ENCODE data around the gene PRLR.

Gene PRLR

GRCh38 chr5:35233601-35234000, 3.3 kb upstream of the PRLR start:
- H3K27me3 ChIP-seq (ENCODE audit: control insufficient read depth in 1 of 2, insufficient read depth in 1 of 2, low read length in 2 of 2) = peaks cover 27 to 40% of the 10 kb centered on the region in 2 experiments
- no peak overlapping the region for H3K27ac ChIP-seq (ENCODE audit: low read length, poor library complexity, severe bottlenecking)
- no peaks in the 10 kb centered on the region for H3K79me1 ChIP-seq (replicated peaks; ENCODE audit: low read length, poor library complexity, severe bottlenecking)
- no peak overlapping the region for H3K4me3 ChIP-seq (ENCODE audit: insufficient read depth in 1 of 2, low read depth in 1 of 2, low read length in 2 of 2)
- H2AK5ac ChIP-seq (ENCODE audit: low read length, severe bottlenecking) = no peak overlapping the region
- H3K18ac ChIP-seq (ENCODE audit: low read depth in 1 of 2, low read length in 2 of 2) = no peak overlapping the region
- no peak for DNase-seq
- no peak overlapping the region for H3K9ac ChIP-seq (ENCODE audit: low read length)
- no peaks in the 10 kb centered on the region for H3K36me3 ChIP-seq (ENCODE audit: control insufficient read depth in 1 of 2, insufficient read depth in 2 of 2, low read depth in 1 of 2, low read length in 2 of 2)
- 85% methylated on average over 11 of the region's 11 CpGs for WGBS
- no peak overlapping the region for H2BK15ac ChIP-seq (ENCODE audit: low read depth, poor library complexity, severe bottlenecking)
- no peak overlapping the region for H3K14ac ChIP-seq (ENCODE audit: low read length in 2 of 2)
- no peak overlapping the region for H4K8ac ChIP-seq (ENCODE audit: low read length)
- no peak overlapping the region for H2AFZ ChIP-seq (ENCODE audit: low read depth, low read length)
- no peak overlapping the region for H4K91ac ChIP-seq (ENCODE audit: low read length)
- H3K9me3 ChIP-seq (ENCODE audit: control insufficient read depth, low read length) = no peaks in the 10 kb centered on the region
- no peak overlapping the region for H3K4me2 ChIP-seq (ENCODE audit: low read length, poor library complexity, severe bottlenecking)
- H3K4me1 ChIP-seq (ENCODE audit: control insufficient read depth, insufficient read depth, low read depth, low read length) = peaks cover 10% of the 10 kb centered on the region
- H2BK12ac ChIP-seq (ENCODE audit: low read length in 2 of 2) = no peak overlapping the region
- H2BK120ac ChIP-seq (ENCODE audit: low read depth, low read length) = no peak overlapping the region
- H3K23ac ChIP-seq (ENCODE audit: low read length in 2 of 2) = no peak overlapping the region
- no peak overlapping the region for H3K4ac ChIP-seq (ENCODE audit: low read depth in 1 of 2, low read length in 2 of 2)
- no peak overlapping the region for H2BK5ac ChIP-seq (ENCODE audit: low read depth, low read length, poor library complexity, severe bottlenecking)

- H3K36me3 ChIP-seq (ENCODE audit: control insufficient read depth in 1 of 2, insufficient read depth in 2 of 2, low read depth in 1 of 2, low read length in 2 of 2) = no peaks in the 10 kb centered on the region
- no peak overlapping the region for H2AK5ac ChIP-seq (ENCODE audit: low read length, severe bottlenecking)
- H4K8ac ChIP-seq (ENCODE audit: low read length) = no peak overlapping the region
- no peak overlapping the region for H2BK15ac ChIP-seq (ENCODE audit: low read depth, poor library complexity, severe bottlenecking)
- no peak overlapping the region for H2BK5ac ChIP-seq (ENCODE audit: low read depth, low read length, poor library complexity, severe bottlenecking)
- H3K4ac ChIP-seq (ENCODE audit: low read depth in 1 of 2, low read length in 2 of 2) = no peak overlapping the region
- H3K4me3 ChIP-seq (ENCODE audit: insufficient read depth in 1 of 2, low read depth in 1 of 2, low read length in 2 of 2) = no peak overlapping the region
- peaks cover 10% of the 10 kb centered on the region for H3K4me1 ChIP-seq (ENCODE audit: control insufficient read depth, insufficient read depth, low read depth, low read length)
- H2BK120ac ChIP-seq (ENCODE audit: low read depth, low read length) = no peak overlapping the region
- no peak overlapping the region for H3K9ac ChIP-seq (ENCODE audit: low read length)
- peaks cover 32 to 44% of the 10 kb centered on the region in 2 experiments for H3K27me3 ChIP-seq (ENCODE audit: control insufficient read depth in 1 of 2, insufficient read depth in 1 of 2, low read length in 2 of 2)
- H4K91ac ChIP-seq (ENCODE audit: low read length) = no peak overlapping the region
- H3K23ac ChIP-seq (ENCODE audit: low read length in 2 of 2) = no peak overlapping the region
- no peak overlapping the region for H3K14ac ChIP-seq (ENCODE audit: low read length in 2 of 2)
- no peaks in the 10 kb centered on the region for H3K79me1 ChIP-seq (replicated peaks; ENCODE audit: low read length, poor library complexity, severe bottlenecking)
- no peaks in the 10 kb centered on the region for H3K9me3 ChIP-seq (ENCODE audit: control insufficient read depth, low read length)
- H3K27ac ChIP-seq (ENCODE audit: low read length, poor library complexity, severe bottlenecking) = no peak overlapping the region
- H2BK12ac ChIP-seq (ENCODE audit: low read length in 2 of 2) = no peak overlapping the region
- 80% methylated on average over 3 of the region's 4 CpGs for WGBS
- no peak for DNase-seq
- H3K18ac ChIP-seq (ENCODE audit: low read depth in 1 of 2, low read length in 2 of 2) = no peak overlapping the region
- H3K4me2 ChIP-seq (ENCODE audit: low read length, poor library complexity, severe bottlenecking) = no peak overlapping the region
- H2AFZ ChIP-seq (ENCODE audit: low read depth, low read length) = no peak overlapping the region
These were observed 2.8 kb upstream of the PRLR start for GRCh38 chr5:35233121-35233520.

GRCh38 chr5:35232124-35232523, 1.8 kb upstream of the PRLR start:
- Histone ChIP-seq H3K4me3 (ENCODE audit: insufficient read depth in 1 of 2, low read depth in 1 of 2, low read length in 2 of 2) (no peak overlapping the region), H2BK5ac (ENCODE audit: low read depth, low read length, poor library complexity, severe bottlenecking) (no peak overlapping the region), H3K79me1 (replicated peaks; ENCODE audit: low read length, poor library complexity, severe bottlenecking) (no peaks in the 10 kb centered on the region), H3K4me1 (ENCODE audit: control insufficient read depth, insufficient read depth, low read depth, low read length) (peaks cover 10% of the 10 kb centered on the region), H3K4ac (ENCODE audit: low read depth in 1 of 2, low read length in 2 of 2) (no peak overlapping the region), H2BK120ac (ENCODE audit: low read depth, low read length) (no peak overlapping the region), H3K9me3 (ENCODE audit: control insufficient read depth, low read length) (no peaks in the 10 kb centered on the region), H4K8ac (ENCODE audit: low read length) (no peak overlapping the region), H3K23ac (ENCODE audit: low read length in 2 of 2) (no peak overlapping the region), H4K91ac (ENCODE audit: low read length) (no peak overlapping the region), H3K27ac (ENCODE audit: low read length, poor library complexity, severe bottlenecking) (no peak overlapping the region), H3K27me3 (ENCODE audit: control insufficient read depth in 1 of 2, insufficient read depth in 1 of 2, low read length in 2 of 2) (peaks cover 41 to 52% of the 10 kb centered on the region in 2 experiments), H3K14ac (ENCODE audit: low read length in 2 of 2) (no peak overlapping the region), H2BK12ac (ENCODE audit: low read length in 2 of 2) (no peak overlapping the region), H3K18ac (ENCODE audit: low read depth in 1 of 2, low read length in 2 of 2) (no peak overlapping the region), H2BK15ac (ENCODE audit: low read depth, poor library complexity, severe bottlenecking) (no peak overlapping the region), H3K4me2 (ENCODE audit: low read length, poor library complexity, severe bottlenecking) (no peak overlapping the region), H2AFZ (ENCODE audit: low read depth, low read length) (no peak overlapping the region), H3K36me3 (ENCODE audit: control insufficient read depth in 1 of 2, insufficient read depth in 2 of 2, low read depth in 1 of 2, low read length in 2 of 2) (no peaks in the 10 kb centered on the region), H2AK5ac (ENCODE audit: low read length, severe bottlenecking) (no peak overlapping the region), H3K9ac (ENCODE audit: low read length) (no peak overlapping the region)
- WGBS = 89% methylated on average over 5 of the region's 5 CpGs
- no peak for DNase-seq

GRCh38 chr5:35229076-35230037, 930 bp downstream of the PRLR start:
- WGBS = 6% methylated on average over 29 of the region's 30 CpGs
- H3K4me3 ChIP-seq (ENCODE audit: insufficient read depth in 1 of 2, low read depth in 1 of 2, low read length in 2 of 2) = peak overlapping the region in 1 of 2 experiments; percentile 77
- H2BK15ac ChIP-seq (ENCODE audit: low read depth, poor library complexity, severe bottlenecking) = no peak overlapping the region
- H3K27ac ChIP-seq (ENCODE audit: low read length, poor library complexity, severe bottlenecking) = no peak overlapping the region
- H2BK120ac ChIP-seq (ENCODE audit: low read depth, low read length) = no peak overlapping the region
- peak overlapping the region; percentile 78 for H3K4me2 ChIP-seq (ENCODE audit: low read length, poor library complexity, severe bottlenecking)
- H4K8ac ChIP-seq (ENCODE audit: low read length) = no peak overlapping the region
- no peaks in the 10 kb centered on the region for H3K9me3 ChIP-seq (ENCODE audit: control insufficient read depth, low read length)
- H3K23ac ChIP-seq (ENCODE audit: low read length in 2 of 2) = peak overlapping the region in 1 of 2 experiments; percentile 93
- H3K27me3 ChIP-seq (ENCODE audit: control insufficient read depth in 1 of 2, insufficient read depth in 1 of 2, low read length in 2 of 2) = peaks cover 59 to 65% of the 10 kb centered on the region in 2 experiments
- H3K4ac ChIP-seq (ENCODE audit: low read depth in 1 of 2, low read length in 2 of 2) = no peak overlapping the region
- H4K91ac ChIP-seq (ENCODE audit: low read length) = no peak overlapping the region
- H2AK5ac ChIP-seq (ENCODE audit: low read length, severe bottlenecking) = no peak overlapping the region
- H3K9ac ChIP-seq (ENCODE audit: low read length) = peak overlapping the region; percentile 24
- DNase-seq = no peak
- H2AFZ ChIP-seq (ENCODE audit: low read depth, low read length) = peak overlapping the region; percentile 64
- no peaks in the 10 kb centered on the region for H3K79me1 ChIP-seq (replicated peaks; ENCODE audit: low read length, poor library complexity, severe bottlenecking)
- H2BK12ac ChIP-seq (ENCODE audit: low read length in 2 of 2) = no peak overlapping the region
- peaks cover 10% of the 10 kb centered on the region for H3K4me1 ChIP-seq (ENCODE audit: control insufficient read depth, insufficient read depth, low read depth, low read length)
- no peak overlapping the region for H3K14ac ChIP-seq (ENCODE audit: low read length in 2 of 2)
- H3K18ac ChIP-seq (ENCODE audit: low read depth in 1 of 2, low read length in 2 of 2) = no peak overlapping the region
- H3K36me3 ChIP-seq (ENCODE audit: control insufficient read depth in 1 of 2, insufficient read depth in 2 of 2, low read depth in 1 of 2, low read length in 2 of 2) = no peaks in the 10 kb centered on the region
- H2BK5ac ChIP-seq (ENCODE audit: low read depth, low read length, poor library complexity, severe bottlenecking) = no peak overlapping the region

Data from mesenchymal stem cell (in vitro differentiated cells and primary cell).